Panc1 (cell line): ENCODE results near the gene GBP7. TPM values are rescaled to one million over a fixed set of nuclear protein-coding genes. Genes with fewer than 3 reads are reported as not detected.

Experiments used
- ATAC-seq: fragments of 200-7000 bp; cut with Tn5 transposase; 2 replicates; pipeline ENCODE4 v1.9.1; 2020; ENCODE audit warnings: mild to moderate bottlenecking, moderate library complexity
- BruUV-seq: library from RNA; stranded (reverse); fragments of 400-500 nt; replicated peaks from 2 replicates; lab custom pipeline; 2021; lab: Mats Ljungman, UMichigan
- CTCF ChIA-PET: fragments of 300-600 bp; sonication (Branson Sonifier 250); formaldehyde crosslinking; loops from one replicate; lab custom pipeline; 2022; ENCODE audit warnings: antibody characterized with exemption; lab: Charles Lee
- POLR2A ChIA-PET: fragments of 300-600 bp; sonication (Branson Sonifier 250); formaldehyde crosslinking; loops from one replicate; lab custom pipeline; 2022; ENCODE audit warnings: antibody characterized with exemption; lab: Charles Lee
- DNase-seq: peaks from one replicate; pipeline ENCODE4 v3.0.0-alpha.2; 2010; ENCODE audit warnings: low read depth, low spot score
- H3K27ac ChIP-seq: 2 replicates; pipeline ENCODE4 v1.5.1; 2011; ENCODE audit warnings: mild to moderate bottlenecking, low read length, inconsistent platforms
- H3K27me3 ChIP-seq: fragments of 200-500 bp; sonication (Bioruptor generic); 2 replicates; pipeline ENCODE4 v1.6.0; 2014; ENCODE audit warnings: low read length, inconsistent platforms; ENCODE audit not compliant: control insufficient read depth, insufficient read depth
- H3K36me3 ChIP-seq: fragments of 200-500 bp; sonication (Bioruptor generic); 2 replicates; pipeline ENCODE4 v1.5.1; 2014; ENCODE audit warnings: inconsistent platforms, mild to moderate bottlenecking, low read length, moderate library complexity; ENCODE audit not compliant: control insufficient read depth, insufficient read depth
- H3K4me1 ChIP-seq: 2 replicates; pipeline ENCODE4 v1.5.1; 2011; ENCODE audit warnings: inconsistent platforms, mild to moderate bottlenecking, low read length, moderate library complexity; ENCODE audit not compliant: control insufficient read depth, insufficient read depth
- H3K4me3 ChIP-seq, 2 experiments: 2 replicates each; pipeline ENCODE4 v1.5.1; 2011 to 2012; ENCODE audit warnings: low read depth in 2 of 2, low read length in 2 of 2, mild to moderate bottlenecking in 2 of 2, inconsistent platforms in 1 of 2, moderate library complexity in 1 of 2
- H3K9me3 ChIP-seq: fragments of 200-500 bp; sonication (Bioruptor generic); 2 replicates; pipeline ENCODE4 v1.5.1; 2014; ENCODE audit warnings: low read depth, mild to moderate bottlenecking, inconsistent platforms, low read length, moderate library complexity; ENCODE audit not compliant: control insufficient read depth, insufficient read depth
- CTCF ChIP-seq: fragments of 450-650 bp; IDR thresholded peaks from 2 replicates; pipeline ENCODE4 v1.5.1; 2017; ENCODE audit warnings: mild to moderate bottlenecking
- POLR2AphosphoS5 ChIP-seq: IDR thresholded peaks from 2 replicates; pipeline ENCODE4 v1.6.1; 2012; ENCODE audit warnings: mild to moderate bottlenecking, low read depth, low read length, moderate library complexity
- REST ChIP-seq, 2 experiments: IDR thresholded peaks; 2 replicates each; pipeline ENCODE4 v1.6.1; 2011 to 2012; ENCODE audit warnings: low read depth in 2 of 2, control low read depth in 1 of 2, low read length in 1 of 2, mild to moderate bottlenecking in 1 of 2, moderate library complexity in 1 of 2; ENCODE audit not compliant: insufficient read depth in 1 of 2
- SIN3A ChIP-seq: IDR thresholded peaks from 2 replicates; pipeline ENCODE4 v1.6.1; 2012; ENCODE audit warnings: low read depth, mild to moderate bottlenecking, low read length, moderate library complexity, borderline replicate concordance; ENCODE audit not compliant: insufficient read depth
- TCF7L2 ChIP-seq: IDR thresholded peaks from 2 replicates; pipeline ENCODE4 v1.6.1; 2011; ENCODE audit warnings: mild to moderate bottlenecking, low read depth, low read length, inconsistent platforms
- in situ Hi-C: cut with HindIII; loops from 2 replicates; pipeline ENCODE4 v1.10.0; 2016; ENCODE audit warnings: low sequenced_read_pairs, low pct_unique_long_range_greater_than_20kb
- intact Hi-C: fragments of 100-400 bp; cut with micrococcal nuclease; formaldehyde crosslinking; loops from one replicate; pipeline ENCODE4 v1.10.0; 2022; ENCODE audit not compliant: unreplicated experiment
- total RNA-seq: library from RNA; stranded (reverse); gene quantifications from one replicate; pipeline ENCODE4 v1.2.1, GENCODE V29; 2021; ENCODE audit not compliant: unreplicated experiment

GBP7 gene
- total RNA-seq, 1 experiment from 2014 or later: not detected

GRCh38 chr1:89201106-89201794 lies 25.4 kb upstream of the GBP7 start:
- peaks cover 8% of the 10 kb centered on the region for H3K27me3 ChIP-seq
- no peak overlapping the region for H3K27ac ChIP-seq
- in situ Hi-C loops: no loop called here
- H3K36me3 ChIP-seq: no peaks in the 10 kb centered on the region
- TF ChIP-seq REST (IDR thresholded peaks at IDR 0.05; ENCODE audit: insufficient read depth in 1 of 2, low read depth in 2 of 2, low read length in 1 of 2) (no peak), POLR2AphosphoS5 (no peak), TCF7L2 (no peak), SIN3A (no peak), CTCF (no peak)
- intact Hi-C loops: no loop called here
- DNase-seq (no peak), ATAC-seq (no peak)
- no TSS peak for BruUV-seq
- no peaks in the 10 kb centered on the region for H3K9me3 ChIP-seq
- no peak overlapping the region for H3K4me3 ChIP-seq
- ChIA-PET POLR2A (no interaction called here), CTCF (no interaction called here)
- peaks cover 11% of the 10 kb centered on the region; the same call in 1 of the 2 replicates for H3K4me1 ChIP-seq

GRCh38 chr1:89200663-89201062 lies 24.9 kb upstream of the GBP7 start:
- in situ Hi-C loops: no loop called here

More at GRCh38 chr1:89200663-89201062, 24.9 kb upstream of the GBP7 start:
- Histone ChIP-seq H3K27ac (no peak overlapping the region), H3K27me3 (peaks cover 8% of the 10 kb centered on the region), H3K9me3 (no peaks in the 10 kb centered on the region), H3K4me3 (no peak overlapping the region), H3K36me3 (no peaks in the 10 kb centered on the region), H3K4me1 (peaks cover 11% of the 10 kb centered on the region; the same call in 1 of the 2 replicates)
- intact Hi-C loops: no loop called here
- ATAC-seq (no peak), DNase-seq (no peak)
- TF ChIP-seq SIN3A (no peak), REST (IDR thresholded peaks at IDR 0.05; ENCODE audit: insufficient read depth in 1 of 2, low read depth in 2 of 2, low read length in 1 of 2) (no peak), POLR2AphosphoS5 (no peak), CTCF (no peak), TCF7L2 (no peak)
- ChIA-PET CTCF (no interaction called here), POLR2A (no interaction called here)
- no TSS peak for BruUV-seq
